BE2C (cell line): ENCODE results near the gene PLXNC1.
A peak's percentile ranks its signal among the peaks of the same experiment; 100 is the strongest.

Experiments used
- DNase-seq: peaks from one replicate; pipeline ENCODE4 v3.0.0-alpha.2; 2020
- H3K27me3 ChIP-seq: fragments of 250-450 bp; sonication (Bioruptor Pico); 2 replicates; pipeline ENCODE4 v1.5.1; 2020; ENCODE audit warnings: mild to moderate bottlenecking
- H3K36me3 ChIP-seq: fragments of 250-450 bp; sonication (Bioruptor Pico); 2 replicates; pipeline ENCODE4 v1.5.1; 2020; ENCODE audit warnings: mild to moderate bottlenecking
- H3K4me1 ChIP-seq: fragments of 250-450 bp; sonication (Bioruptor Pico); 2 replicates; pipeline ENCODE4 v1.5.1; 2020
- H3K4me3 ChIP-seq: 2 replicates; pipeline ENCODE4 v1.5.1; 2011; ENCODE audit warnings: low read depth, low read length
- H3K9me3 ChIP-seq: fragments of 250-450 bp; sonication (Bioruptor Pico); 2 replicates; pipeline ENCODE4 v1.5.1; 2020
- TF ChIP-seq, protein P1 (sequence below): IDR thresholded peaks from 2 replicates; pipeline ENCODE4 v1.5.1; 2012; ENCODE audit warnings: mild to moderate bottlenecking, low read depth, low read length

Gene PLXNC1

DNA sequence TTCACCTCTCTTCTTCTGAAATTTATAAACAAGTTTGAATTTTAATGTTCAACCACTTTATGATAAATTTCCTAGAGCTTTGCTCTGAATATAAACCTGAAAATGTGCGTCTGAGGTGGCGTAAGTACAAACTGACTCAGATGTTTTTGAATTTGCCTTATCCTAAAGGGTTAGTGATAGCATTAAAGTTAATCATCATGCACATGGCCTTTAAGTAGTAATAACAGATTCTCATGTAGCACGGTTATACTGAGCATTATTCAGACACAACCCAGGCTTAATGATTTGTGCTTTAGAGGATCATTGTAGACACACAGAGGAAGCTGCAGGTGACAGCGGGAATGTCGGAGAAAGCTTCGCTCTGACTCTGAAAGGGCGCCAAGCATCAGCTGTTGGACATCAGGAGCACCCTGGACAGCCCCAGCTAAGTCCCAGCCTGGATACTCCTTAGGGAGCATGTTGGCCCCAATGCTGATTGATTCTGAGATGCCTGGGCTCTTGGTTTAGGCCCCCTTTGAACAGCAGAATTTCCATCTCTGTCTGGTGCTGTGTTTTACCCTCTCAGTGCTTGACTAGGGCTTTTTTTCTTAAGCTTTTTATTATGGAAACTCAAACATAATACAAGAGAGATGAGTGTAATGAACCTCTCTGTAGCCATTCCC, 91.1 kb downstream of the PLXNC1 start:
- H3K4me3 ChIP-seq, result no peak overlapping the region
- H3K9me3 ChIP-seq, result no peaks in the 10 kb centered on the region
- H3K27me3 ChIP-seq, result no peaks in the 10 kb centered on the region
- TF ChIP-seq, protein P1, sequence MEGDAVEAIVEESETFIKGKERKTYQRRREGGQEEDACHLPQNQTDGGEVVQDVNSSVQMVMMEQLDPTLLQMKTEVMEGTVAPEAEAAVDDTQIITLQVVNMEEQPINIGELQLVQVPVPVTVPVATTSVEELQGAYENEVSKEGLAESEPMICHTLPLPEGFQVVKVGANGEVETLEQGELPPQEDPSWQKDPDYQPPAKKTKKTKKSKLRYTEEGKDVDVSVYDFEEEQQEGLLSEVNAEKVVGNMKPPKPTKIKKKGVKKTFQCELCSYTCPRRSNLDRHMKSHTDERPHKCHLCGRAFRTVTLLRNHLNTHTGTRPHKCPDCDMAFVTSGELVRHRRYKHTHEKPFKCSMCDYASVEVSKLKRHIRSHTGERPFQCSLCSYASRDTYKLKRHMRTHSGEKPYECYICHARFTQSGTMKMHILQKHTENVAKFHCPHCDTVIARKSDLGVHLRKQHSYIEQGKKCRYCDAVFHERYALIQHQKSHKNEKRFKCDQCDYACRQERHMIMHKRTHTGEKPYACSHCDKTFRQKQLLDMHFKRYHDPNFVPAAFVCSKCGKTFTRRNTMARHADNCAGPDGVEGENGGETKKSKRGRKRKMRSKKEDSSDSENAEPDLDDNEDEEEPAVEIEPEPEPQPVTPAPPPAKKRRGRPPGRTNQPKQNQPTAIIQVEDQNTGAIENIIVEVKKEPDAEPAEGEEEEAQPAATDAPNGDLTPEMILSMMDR, result no peak
- H3K4me1 ChIP-seq, result no peaks in the 10 kb centered on the region; the same call in 1 of the 2 replicates
- DNase-seq, result no peak
- H3K36me3 ChIP-seq, result no peaks in the 10 kb centered on the region

DNA sequence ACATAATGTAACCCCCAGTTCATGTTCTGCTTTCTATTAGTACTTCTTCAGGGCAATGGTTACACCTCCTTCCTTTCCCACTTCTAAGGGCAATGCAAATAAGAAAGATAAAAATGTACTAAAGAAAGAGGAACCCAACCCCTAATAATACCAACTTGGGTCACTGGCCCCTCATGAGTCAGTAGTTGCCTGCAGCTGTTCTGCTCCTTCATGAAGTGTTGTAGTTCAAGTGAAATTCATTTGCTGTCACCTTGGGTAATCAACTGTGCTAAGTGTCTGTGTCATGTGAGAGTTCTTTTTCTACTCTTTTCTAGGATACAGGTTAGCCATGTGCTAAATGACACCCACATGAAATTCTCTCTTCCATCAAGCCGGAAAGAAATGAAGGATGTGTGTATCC, 91.8 kb downstream of the PLXNC1 start:
- H3K27me3 ChIP-seq, result no peaks in the 10 kb centered on the region
- DNase-seq, result no peak
- H3K4me3 ChIP-seq, result no peak overlapping the region

DNA sequence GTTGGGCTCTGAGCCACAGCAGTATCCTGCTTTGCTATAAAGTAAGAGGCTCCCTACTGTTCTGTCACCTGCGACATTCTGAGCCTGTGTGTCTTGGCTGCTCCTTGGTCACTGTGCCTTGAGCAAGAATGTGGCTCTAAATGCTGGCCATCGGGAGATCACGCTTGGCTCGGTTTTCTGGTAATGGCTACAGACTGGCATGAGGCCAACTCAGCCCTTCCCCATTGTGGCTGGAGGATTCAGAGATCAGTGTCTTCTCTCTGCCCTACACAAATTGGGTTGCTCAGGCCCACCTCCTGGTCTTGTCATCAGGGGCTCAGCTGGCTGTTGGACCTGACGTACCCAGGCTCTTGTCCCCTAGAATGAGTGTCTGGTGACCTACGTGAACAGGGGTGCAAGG, 94.5 kb downstream of the PLXNC1 start:
- no peaks in the 10 kb centered on the region; the same call in 1 of the 2 replicates for H3K4me1 ChIP-seq
- TF ChIP-seq, protein P1, result no peak
- H3K9me3 ChIP-seq, result no peaks in the 10 kb centered on the region
- no peaks in the 10 kb centered on the region for H3K36me3 ChIP-seq
- H3K4me3 ChIP-seq, result no peak overlapping the region
- H3K27me3 ChIP-seq, result no peaks in the 10 kb centered on the region
- peak; percentile 49 for DNase-seq

More for the DNA sequence above, 91.8 kb downstream of the PLXNC1 start:
- Histone ChIP-seq H3K36me3 (no peaks in the 10 kb centered on the region), H3K4me1 (no peaks in the 10 kb centered on the region; the same call in 1 of the 2 replicates), H3K9me3 (no peaks in the 10 kb centered on the region)
- TF ChIP-seq, protein P1, result no peak

DNA sequence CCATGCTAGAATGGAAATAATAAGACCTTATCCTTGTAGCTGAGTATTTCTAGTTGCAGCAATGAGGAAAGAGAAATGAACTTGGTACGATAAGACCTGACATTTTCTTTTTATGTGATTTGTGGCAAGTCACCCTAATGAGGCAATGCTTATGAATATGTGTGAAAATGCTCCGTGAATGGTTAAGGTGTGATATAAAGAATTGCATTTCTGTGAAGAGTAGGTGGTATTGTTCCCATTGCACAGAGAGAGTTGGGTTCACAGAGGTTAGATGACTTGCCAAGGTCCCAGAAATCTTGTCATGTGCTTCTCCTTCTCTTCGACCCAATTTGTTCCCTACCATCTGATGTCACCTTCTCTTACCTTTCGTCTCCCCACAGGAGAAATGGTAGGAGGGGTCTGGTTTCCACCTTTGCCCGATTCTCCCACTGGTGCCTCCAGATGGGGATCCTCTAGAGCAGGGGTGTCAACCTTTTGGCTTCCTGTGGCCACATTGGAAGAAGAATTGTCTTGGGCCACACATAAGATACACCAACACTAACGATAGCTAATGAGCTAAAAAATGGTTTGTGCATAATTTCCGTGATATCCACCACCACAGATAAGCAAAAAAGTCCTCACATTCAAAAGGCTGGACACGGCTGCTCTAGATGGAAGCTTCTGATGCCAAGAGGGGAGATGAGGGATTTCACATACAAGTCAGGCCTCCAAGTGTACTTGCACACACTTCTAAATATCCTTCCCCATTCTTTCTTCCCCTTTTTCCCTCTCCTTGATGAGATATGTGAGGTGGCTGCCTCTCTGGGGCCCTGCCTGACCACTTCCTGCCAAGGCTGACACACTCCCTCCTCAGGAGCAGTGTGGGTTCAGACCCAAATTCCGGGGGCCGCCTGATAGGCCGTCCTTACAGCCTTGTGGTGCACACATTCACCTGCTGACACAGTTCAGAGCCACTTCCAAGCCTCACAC, 96.1 kb downstream of the PLXNC1 start:
- DNase-seq, result no peak
- no peak overlapping the region for H3K4me3 ChIP-seq

DNA sequence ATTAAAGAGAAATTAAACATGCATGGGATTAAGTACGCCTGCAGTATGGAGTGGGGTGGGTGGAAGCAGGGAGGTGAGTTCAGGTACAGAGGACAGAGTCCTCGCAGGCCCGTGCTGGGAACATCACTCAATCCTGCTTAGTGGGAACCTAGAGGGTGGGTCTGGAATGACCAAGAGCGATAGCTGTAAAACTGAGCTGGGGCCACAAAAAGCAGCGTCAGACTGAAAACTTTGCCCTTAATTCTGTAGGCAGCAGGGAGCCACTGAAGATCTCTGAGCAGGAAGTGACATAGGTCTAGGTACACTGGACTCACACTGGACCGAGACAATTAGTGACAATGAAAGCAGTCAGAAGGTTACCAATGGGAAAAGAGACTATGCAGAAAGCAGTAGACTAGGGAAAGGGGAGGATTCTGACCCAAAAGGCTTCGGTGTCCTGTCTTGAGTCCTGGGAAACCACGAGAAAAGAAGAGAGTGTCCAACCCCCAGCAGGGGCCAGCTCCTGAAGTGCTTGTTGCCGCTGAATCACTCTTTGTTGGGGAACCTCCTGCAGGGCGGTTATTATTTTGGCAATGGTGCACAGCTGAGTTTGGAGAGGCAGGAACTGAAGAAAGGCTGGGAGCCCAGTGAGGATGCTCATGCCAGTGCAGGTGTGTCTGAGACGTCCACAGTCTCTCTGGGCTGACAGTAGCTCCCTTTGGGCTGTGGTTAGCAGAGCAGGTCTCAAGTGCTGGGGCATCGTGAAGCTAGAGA, 97.4 kb downstream of the PLXNC1 start:
- H3K27me3 ChIP-seq, result no peaks in the 10 kb centered on the region
- H3K9me3 ChIP-seq, result no peaks in the 10 kb centered on the region
- H3K4me3 ChIP-seq, result no peak overlapping the region
- TF ChIP-seq, protein P1, result no peak
- no peaks in the 10 kb centered on the region for H3K4me1 ChIP-seq
- no peaks in the 10 kb centered on the region for H3K36me3 ChIP-seq
- DNase-seq, result no peak

More for the DNA sequence above, 96.1 kb downstream of the PLXNC1 start:
- no peaks in the 10 kb centered on the region for H3K9me3 ChIP-seq
- TF ChIP-seq, protein P1, result no peak
- no peaks in the 10 kb centered on the region for H3K4me1 ChIP-seq
- no peaks in the 10 kb centered on the region for H3K27me3 ChIP-seq
- H3K36me3 ChIP-seq, result no peaks in the 10 kb centered on the region
